SU-DHL-6 (cell line): Measurements from ENCODE around the gene SATL1.
"Not testable (repeated sequence)": the region's sequence is repeated elsewhere in the genome, so short reads cannot be mapped to it uniquely, and the experiment has no call there.

Source experiments
- H2AFZ ChIP-seq: fragments of 200-600 bp; sonication (generic); 2 replicates; pipeline ENCODE4 v1.6.1; 2014; ENCODE audit warnings: low read depth, mild to moderate bottlenecking, moderate library complexity, mixed read lengths, antibody characterized with exemption, low read length; ENCODE audit not compliant: severe bottlenecking
- H3F3A ChIP-seq: fragments of 200-600 bp; shearing (Covaris generic); 2 replicates; pipeline ENCODE4 v1.6.0; 2016; ENCODE audit warnings: antibody characterized with exemption, mild to moderate bottlenecking; ENCODE audit not compliant: insufficient read depth
- H3K27ac ChIP-seq: fragments of 200-600 bp; sonication (generic); 2 replicates; pipeline ENCODE4 v1.5.1; 2016; ENCODE audit warnings: low read depth, mild to moderate bottlenecking, low read length, moderate library complexity, mixed read lengths
- H3K27me3 ChIP-seq: fragments of 200-600 bp; sonication (generic), shearing (Covaris generic); 2 replicates; pipeline ENCODE4 v1.6.0; 2014; ENCODE audit warnings: mild to moderate bottlenecking, low read length
- H3K36me3 ChIP-seq: fragments of 200-600 bp; sonication (generic); 2 replicates; pipeline ENCODE4 v1.6.1; 2014; ENCODE audit warnings: mild to moderate bottlenecking, low read length, mixed read lengths
- H3K4me2 ChIP-seq: fragments of 300-600, 200-600 bp; shearing (Covaris generic), sonication (generic); 2 replicates; pipeline ENCODE4 v1.6.0; 2014; ENCODE audit warnings: low read length, low read depth, mild to moderate bottlenecking; ENCODE audit not compliant: poor library complexity, severe bottlenecking
- H3K4me3 ChIP-seq: fragments of 200-600 bp; sonication (generic); 2 replicates; pipeline ENCODE4 v1.5.1; 2014; ENCODE audit warnings: antibody characterized with exemption, low read length, mild to moderate bottlenecking, mixed read lengths; ENCODE audit not compliant: insufficient read depth, poor library complexity, severe bottlenecking
- H3K79me2 ChIP-seq: fragments of 200-600 bp; sonication (generic); 2 replicates; pipeline ENCODE4 v1.6.1; 2014; ENCODE audit warnings: mild to moderate bottlenecking, low read length, moderate library complexity; ENCODE audit not compliant: insufficient read depth
- H3K9ac ChIP-seq: fragments of 200-600 bp; sonication (generic); 2 replicates; pipeline ENCODE4 v1.7.0; 2014; ENCODE audit warnings: mild to moderate bottlenecking, low read length
- H3K9me2 ChIP-seq: fragments of 200-600 bp; sonication (generic); replicated peaks from 2 replicates; pipeline ENCODE4 v1.6.1; 2014; ENCODE audit warnings: low read length; ENCODE audit not compliant: insufficient read depth
- H3K9me3 ChIP-seq: fragments of 200-600 bp; sonication (generic); 2 replicates; pipeline ENCODE4 v1.6.1; 2014; ENCODE audit warnings: low read length, mixed read lengths; ENCODE audit not compliant: insufficient read depth
- H4K20me1 ChIP-seq: fragments of 200-600 bp; sonication (generic); 2 replicates; pipeline ENCODE4 v1.6.1; 2014; ENCODE audit warnings: low read depth, mild to moderate bottlenecking, antibody characterized with exemption, low read length, moderate library complexity, mixed read lengths
- CTCF ChIP-seq: fragments of 200-600 bp; sonication (generic); IDR thresholded peaks from one replicate; pipeline ENCODE4 v1.5.1; 2017; ENCODE audit warnings: antibody characterized with exemption, mild to moderate bottlenecking, low read length, moderate library complexity; ENCODE audit not compliant: insufficient read depth, poor library complexity, severe bottlenecking
- EZH2phosphoT487 ChIP-seq: fragments of 200-600 bp; sonication (generic), shearing (Covaris generic); conservative IDR thresholded peaks from 2 replicates; pipeline ENCODE4 v1.6.1; 2018; ENCODE audit warnings: mild to moderate bottlenecking, antibody characterized with exemption, low read length, moderate library complexity, mixed read lengths

SATL1 gene, protein sequence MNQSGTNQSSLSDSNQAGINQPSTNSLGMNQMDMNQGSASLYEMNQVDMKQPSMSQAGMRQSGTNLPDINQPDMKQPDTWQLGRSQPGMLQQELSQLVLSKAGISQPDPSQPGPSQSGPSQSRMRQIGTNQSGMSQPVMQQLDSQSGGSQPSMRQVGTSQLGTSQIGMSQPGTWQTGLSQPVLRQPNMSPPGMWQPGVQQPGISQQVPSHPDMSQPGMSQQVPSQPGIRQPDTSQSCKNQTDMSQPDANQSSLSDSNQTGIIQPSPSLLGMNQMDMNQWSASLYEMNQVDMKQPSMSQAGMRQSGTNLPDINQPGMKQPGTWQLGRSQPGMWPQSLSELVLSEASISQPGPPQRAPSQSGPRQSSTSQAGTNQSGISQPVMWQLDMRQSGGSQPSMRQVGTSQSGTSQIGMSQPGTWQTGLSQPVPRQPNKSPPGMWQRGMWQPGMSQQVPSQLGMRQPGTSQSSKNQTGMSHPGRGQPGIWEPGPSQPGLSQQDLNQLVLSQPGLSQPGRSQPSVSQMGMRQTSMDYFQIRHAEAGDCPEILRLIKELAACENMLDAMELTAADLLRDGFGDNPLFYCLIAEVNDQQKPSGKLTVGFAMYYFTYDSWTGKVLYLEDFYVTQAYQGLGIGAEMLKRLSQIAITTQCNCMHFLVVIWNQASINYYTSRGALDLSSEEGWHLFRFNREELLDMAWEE

DNA sequence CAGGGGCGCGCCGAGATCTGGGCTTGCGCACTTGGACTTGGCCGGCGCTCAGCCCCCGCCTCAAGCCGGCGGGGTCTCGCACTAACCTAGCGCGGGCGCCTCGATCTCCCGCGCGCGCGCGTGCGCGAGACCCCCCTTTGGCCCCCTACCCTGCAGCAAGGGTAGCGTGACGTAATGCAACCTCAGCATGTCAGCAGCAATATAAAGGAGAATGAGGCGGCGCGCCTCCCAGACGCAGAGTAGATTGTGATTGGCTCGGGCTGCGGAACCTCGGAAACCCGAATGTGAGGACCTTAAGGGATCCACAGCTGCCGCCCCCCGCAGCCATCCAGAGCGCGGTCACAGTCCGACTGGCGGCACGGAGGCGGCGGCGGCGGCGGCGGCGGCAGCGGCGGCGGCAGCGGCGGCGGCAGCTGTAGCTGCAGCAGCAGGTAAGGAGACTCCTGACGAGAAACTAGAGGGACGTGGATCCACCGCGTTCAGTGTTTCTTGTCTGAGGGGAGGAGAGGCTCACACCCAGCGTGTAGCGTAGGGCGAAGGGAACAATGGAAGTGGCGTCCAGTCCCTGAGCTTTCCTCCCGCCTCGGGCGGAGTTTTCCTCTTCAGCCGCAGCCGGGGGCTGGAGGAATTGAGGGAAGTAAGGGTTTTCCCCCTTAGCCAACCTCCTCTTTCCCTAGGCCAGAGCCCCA is at the start of gene SATL1, which contains the start of gene ZNF711:
Gene SATL1 (minus strand): TSS at position 19 of the 689 bp plus-strand sequence. CDS start 134,811 bp downstream, outside the sequence.
Gene ZNF711 (plus strand): TSS at position 231 of the 689 bp plus-strand sequence. CDS start 3,582 bp downstream, outside the sequence.
- no peaks in the 10 kb centered on the region for H3K27me3 ChIP-seq
- H3K9me2 ChIP-seq, result no peaks in the 10 kb centered on the region
- peak within 1 kb of the TSS; percentile 87 for H3K9ac ChIP-seq
- peaks cover 4% of the 10 kb centered on the region; the same call in 1 of the 2 replicates for H3K36me3 ChIP-seq
- no peaks in the 10 kb centered on the region for H4K20me1 ChIP-seq
- peak within 1 kb of the TSS; percentile 81 for H3K4me3 ChIP-seq
- H3K79me2 ChIP-seq, result peaks cover 35% of the 10 kb centered on the region
- peak within 1 kb of the TSS; percentile 53 for H3K27ac ChIP-seq
- H3K4me2 ChIP-seq, result peak within 1 kb of the TSS; percentile 81
- peak within 1 kb of the TSS; percentile 80 for H2AFZ ChIP-seq
- TF ChIP-seq CTCF, result no peak
- TF ChIP-seq EZH2phosphoT487, result no peak
- no peaks in the 10 kb centered on the region for H3K9me3 ChIP-seq
- peaks cover 10% of the 10 kb centered on the region; the same call in 1 of the 2 replicates for H3F3A ChIP-seq

- Histone ChIP-seq H3K9me2 (no peaks in the 10 kb centered on the region), H3K4me3 (no peak overlapping the region), H2AFZ (no peak overlapping the region), H4K20me1 (no peaks in the 10 kb centered on the region), H3K9me3 (no peaks in the 10 kb centered on the region), H3K79me2 (no peaks in the 10 kb centered on the region), H3K36me3 (no peaks in the 10 kb centered on the region), H3K27ac (no peak overlapping the region), H3K9ac (no peak overlapping the region), H3K4me2 (no peak overlapping the region), H3K27me3 (no peaks in the 10 kb centered on the region), H3F3A (no peaks in the 10 kb centered on the region)
- TF ChIP-seq CTCF, result no peak
- no peak for TF ChIP-seq EZH2phosphoT487
Measured at GRCh38 chrX:85288992-85289723, 45.6 kb upstream of the SATL1 start.

DNA sequence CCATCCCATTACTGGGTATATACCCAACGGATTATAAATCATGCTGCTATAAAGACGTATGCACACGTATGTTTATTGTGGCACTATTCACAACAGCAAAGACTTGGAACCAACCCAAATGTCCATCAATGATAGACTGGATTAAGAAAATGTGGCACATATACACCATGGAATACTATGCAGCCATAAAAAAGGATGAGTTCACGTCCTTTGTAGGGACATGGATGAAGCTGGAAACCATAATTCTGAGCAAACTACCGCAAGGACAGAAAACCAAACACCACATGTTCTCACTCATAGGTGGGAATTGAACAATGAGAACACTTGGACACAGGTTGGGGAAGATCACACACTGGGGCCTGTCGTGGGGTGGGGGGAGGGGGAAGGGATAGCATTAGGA is 41.7 kb upstream of the SATL1 start:
- not testable (repeated sequence) for H4K20me1 ChIP-seq, H3K9me3 ChIP-seq, H3K9me2 ChIP-seq, H3K27me3 ChIP-seq, H3K9ac ChIP-seq, H3K4me2 ChIP-seq, H2AFZ ChIP-seq, H3F3A ChIP-seq, H3K79me2 ChIP-seq, H3K36me3 ChIP-seq, H3K4me3 ChIP-seq, H3K27ac ChIP-seq
